GM21447 (cell line): ENCODE results near the gene CARNS1.

Experiments
- ATAC-seq: cut with Tn5 transposase; IDR thresholded peaks from one replicate; pipeline ENCODE4 v1.9.1; 2021; ENCODE audit not compliant: unreplicated experiment

The CARNS1 gene

GRCh38 chr11:67408437-67409200 lies 6.9 kb upstream of the CARNS1 start:
- no peak for ATAC-seq

GRCh38 chr11:67409261-67409666 lies 6.2 kb upstream of the CARNS1 start:
- no peak for ATAC-seq

GRCh38 chr11:67409781-67410368 lies 5.6 kb upstream of the CARNS1 start:
- ATAC-seq = no peak

GRCh38 chr11:67410369-67410831 lies 5.1 kb upstream of the CARNS1 start:
- no peak for ATAC-seq

GRCh38 chr11:67410984-67411784 lies 4.3 kb upstream of the CARNS1 start:
- ATAC-seq = no peak

GRCh38 chr11:67411785-67412152 lies 3.7 kb upstream of the CARNS1 start:
- no peak for ATAC-seq

GRCh38 chr11:67412495-67413179 lies 2.8 kb upstream of the CARNS1 start:
- ATAC-seq = no peak

- ATAC-seq = no peak
These were observed 2.1 kb upstream of the CARNS1 start for GRCh38 chr11:67413266-67413849.

- no peak for ATAC-seq
These were observed 1.2 kb downstream of the CARNS1 start for GRCh38 chr11:67416416-67417335.

GRCh38 chr11:67417425-67417824 lies 1.9 kb downstream of the CARNS1 start:
- no peak for ATAC-seq

GRCh38 chr11:67418476-67419281 lies 3.2 kb downstream of the CARNS1 start:
- no peak for ATAC-seq

GRCh38 chr11:67419325-67420049 lies 4.0 kb downstream of the CARNS1 start:
- ATAC-seq = no peak

GRCh38 chr11:67420147-67420645 lies 4.7 kb downstream of the CARNS1 start:
- ATAC-seq = no peak

GRCh38 chr11:67420646-67421429 lies 5.4 kb downstream of the CARNS1 start:
- peak; percentile 81 for ATAC-seq

- ATAC-seq = no peak
These were observed 6.1 kb downstream of the CARNS1 start for GRCh38 chr11:67421430-67422031.

GRCh38 chr11:67422891-67423290 lies 7.4 kb downstream of the CARNS1 start:
- no peak for ATAC-seq

GRCh38 chr11:67423466-67423865 lies 8.0 kb downstream of the CARNS1 start:
- no peak for ATAC-seq
